ENCODE data around the gene KCNT2. TPM values are rescaled to one million over a fixed set of nuclear protein-coding genes. Genes with fewer than 3 reads are reported as not detected.

Gene KCNT2
- polyA plus RNA-seq, 1 experiment = 2.0 TPM

- Histone ChIP-seq H3K4me3 (ENCODE audit: low read depth, low read length) (no peak overlapping the region), H3K9me3 (ENCODE audit: control insufficient read depth, insufficient read depth, low read length) (no peaks in the 10 kb centered on the region), H3K27ac (ENCODE audit: low read depth, low read length) (no peak overlapping the region), H3K27me3 (ENCODE audit: control insufficient read depth, insufficient read depth, low read length) (no peaks in the 10 kb centered on the region)
- DNase-seq (ENCODE audit: low read depth, low spot score) = no peak
- ChIA-PET CTCF (interaction anchor here (0.6 to 1.0 kb wide), 2 partner anchors 18 to 183 kb away, joined by 3 to 6 read pairs; no protein-coding TSS in a partner anchor), POLR2A (no interaction called here)
- TF ChIP-seq CTCF (IDR thresholded peaks at IDR 0.05; ENCODE audit: low read depth, low read length) = peak; percentile 23; the same call in 1 of the 2 replicates
Measured at GRCh38 chr1:196425513-196425912, 182.7 kb downstream of the KCNT2 start.

DNA sequence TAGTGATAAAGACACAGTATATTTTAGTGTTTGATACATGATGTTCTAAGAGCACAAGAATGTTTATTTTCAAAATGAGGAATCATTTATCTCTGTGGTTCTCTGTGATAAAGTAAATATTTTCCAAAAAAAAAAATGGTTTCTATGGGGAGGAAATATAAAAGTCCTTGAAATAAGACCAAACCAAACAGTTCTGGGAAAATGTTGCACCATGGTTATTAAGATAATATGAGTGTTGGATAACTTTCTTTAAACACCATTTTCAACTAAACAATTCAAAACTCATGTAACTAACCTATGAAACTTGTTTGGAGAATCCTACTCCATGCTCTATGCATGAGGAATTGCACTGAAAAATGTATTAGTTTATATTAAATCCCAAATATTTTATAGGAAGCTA lies 184.6 kb downstream of the KCNT2 start:
- H3K27me3 ChIP-seq (ENCODE audit: control insufficient read depth, insufficient read depth, low read length) = no peaks in the 10 kb centered on the region
- DNase-seq (ENCODE audit: low read depth, low spot score) = no peak
- no peak overlapping the region for H3K4me3 ChIP-seq (ENCODE audit: low read depth, low read length)
- ChIA-PET CTCF (no interaction called here), POLR2A (no interaction called here)
- TF ChIP-seq CTCF (IDR thresholded peaks at IDR 0.05; ENCODE audit: low read depth, low read length) = no peak
- H3K27ac ChIP-seq (ENCODE audit: low read depth, low read length) = no peak overlapping the region
- H3K9me3 ChIP-seq (ENCODE audit: control insufficient read depth, insufficient read depth, low read length) = no peaks in the 10 kb centered on the region

DNA sequence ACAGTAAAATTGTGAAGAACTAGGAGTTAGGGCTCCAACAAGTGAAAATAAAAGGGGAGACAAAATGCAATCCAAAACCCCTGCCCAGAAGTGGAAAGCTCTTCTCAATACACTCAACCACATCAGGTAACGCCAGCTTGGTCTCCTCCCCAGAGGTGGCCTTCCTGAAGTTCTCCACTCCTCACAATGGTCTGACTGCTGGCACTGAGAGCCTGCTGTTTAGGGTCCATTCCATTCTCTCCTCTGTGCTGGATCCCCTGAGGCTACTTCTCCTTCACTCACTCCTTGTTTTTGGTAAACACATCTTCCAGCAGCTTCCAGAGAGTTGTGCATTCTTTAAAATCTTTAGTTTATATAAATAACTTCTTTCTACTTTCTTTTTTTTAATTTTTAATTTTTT lies 189.5 kb downstream of the KCNT2 start:
- H3K4me3 ChIP-seq (ENCODE audit: low read depth, low read length) = no peak overlapping the region
- no peaks in the 10 kb centered on the region for H3K9me3 ChIP-seq (ENCODE audit: control insufficient read depth, insufficient read depth, low read length)
- H3K27me3 ChIP-seq (ENCODE audit: control insufficient read depth, insufficient read depth, low read length) = no peaks in the 10 kb centered on the region
- no peak overlapping the region for H3K27ac ChIP-seq (ENCODE audit: low read depth, low read length)
- CTCF ChIA-PET = interaction anchor here (1.1 kb wide), 1 partner anchor 8 kb away, joined by 4 read pairs; no protein-coding TSS in a partner anchor
- DNase-seq (ENCODE audit: low read depth, low spot score) = no peak
- POLR2A ChIA-PET = no interaction called here
- no peak for TF ChIP-seq CTCF (IDR thresholded peaks at IDR 0.05; ENCODE audit: low read depth, low read length)

- no peak for DNase-seq (ENCODE audit: low read depth, low spot score)
- H3K27ac ChIP-seq (ENCODE audit: low read depth, low read length) = no peak overlapping the region
- H3K9me3 ChIP-seq (ENCODE audit: control insufficient read depth, insufficient read depth, low read length) = no peaks in the 10 kb centered on the region
- POLR2A ChIA-PET = no interaction called here
- no peak overlapping the region for H3K4me3 ChIP-seq (ENCODE audit: low read depth, low read length)
- no peak for TF ChIP-seq CTCF (IDR thresholded peaks at IDR 0.05; ENCODE audit: low read depth, low read length)
- CTCF ChIA-PET = interaction anchor here (0.5 kb wide), 1 partner anchor 245 kb away, joined by 3 read pairs; no protein-coding TSS in a partner anchor
- no peaks in the 10 kb centered on the region for H3K27me3 ChIP-seq (ENCODE audit: control insufficient read depth, insufficient read depth, low read length)
Measured at GRCh38 chr1:196415978-196416377, 192.3 kb downstream of the KCNT2 start.

DNA sequence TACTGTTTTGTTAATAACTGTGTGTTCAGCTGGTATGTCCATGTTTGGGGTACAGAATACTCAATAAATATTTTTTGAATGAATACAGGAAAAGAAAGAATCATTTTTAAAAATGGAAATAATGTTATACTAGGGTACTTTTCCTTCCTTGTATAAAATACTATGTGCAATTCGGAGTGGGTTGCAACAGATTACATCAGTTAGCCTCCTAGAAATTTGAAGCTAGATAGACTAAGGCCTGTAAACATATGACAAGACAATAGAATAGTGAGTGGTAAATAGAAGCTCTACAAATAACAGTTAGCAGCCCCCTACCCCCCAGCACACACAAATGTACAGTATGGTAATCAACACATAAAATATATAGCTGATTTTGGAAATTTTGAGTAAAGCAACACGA lies 195.9 kb downstream of the KCNT2 start:
- no peak for DNase-seq (ENCODE audit: low read depth, low spot score)
- H3K4me3 ChIP-seq (ENCODE audit: low read depth, low read length) = no peak overlapping the region
- H3K27ac ChIP-seq (ENCODE audit: low read depth, low read length) = no peak overlapping the region
- POLR2A ChIA-PET = no interaction called here
- no peak for TF ChIP-seq CTCF (IDR thresholded peaks at IDR 0.05; ENCODE audit: low read depth, low read length)
- CTCF ChIA-PET = interaction anchor here (0.6 kb wide), 1 partner anchor 41 kb away, joined by 4 read pairs; no protein-coding TSS in a partner anchor
- H3K9me3 ChIP-seq (ENCODE audit: control insufficient read depth, insufficient read depth, low read length) = no peaks in the 10 kb centered on the region
- H3K27me3 ChIP-seq (ENCODE audit: control insufficient read depth, insufficient read depth, low read length) = no peaks in the 10 kb centered on the region
